HFFc6 (cell line): ENCODE results near the gene GAS2L2. TPM values are rescaled to one million over a fixed set of nuclear protein-coding genes. Genes with fewer than 3 reads are reported as not detected.

ENCODE experiments used
- DNase-seq: peaks from one replicate; pipeline ENCODE4 v3.0.0-alpha.2; 2018
- H3K27ac Mint-ChIP-seq: 2 replicates; pipeline ENCODE4 v1.8.0; 2020; ENCODE audit warnings: mild to moderate bottlenecking, mixed read lengths
- H3K27me3 Mint-ChIP-seq: 2 replicates; pipeline ENCODE4 v1.8.0; 2021; ENCODE audit warnings: mild to moderate bottlenecking, moderate library complexity, mixed read lengths; ENCODE audit not compliant: insufficient read depth
- H3K36me3 Mint-ChIP-seq: 2 replicates; pipeline ENCODE4 v1.8.0; 2021; ENCODE audit warnings: low read depth, mixed read lengths
- H3K4me1 Mint-ChIP-seq: 2 replicates; pipeline ENCODE4 v1.8.0; 2020; ENCODE audit warnings: low read depth, mixed read lengths
- H3K4me3 Mint-ChIP-seq: 2 replicates; pipeline ENCODE4 v1.8.0; 2020; ENCODE audit warnings: mild to moderate bottlenecking, moderate library complexity, mixed read lengths
- H3K9me3 Mint-ChIP-seq: 2 replicates; pipeline ENCODE4 v1.8.0; 2020; ENCODE audit warnings: mild to moderate bottlenecking, mixed read lengths
- long read RNA-seq: library from polyadenylated mRNA; unstranded; transcript quantifications from one replicate; pipeline ENCODE4 v2.0.0, GENCODE V29; 2019
- total RNA-seq, 6 experiments: library from RNA; stranded (reverse); fragmentation: NEBNext Ultra II Directional; extraction: Animal tissue kit (Norgen Biotek cat#: 25700); gene quantifications; 2 replicates in 1 of 6; 3 replicates in 5 of 6; pipeline ENCODE4 v1.2.3, GENCODE V29; 2021
- TF ChIP-seq, protein P1 (sequence below): fragments of 200-600 bp; sonication (generic); IDR thresholded peaks from 2 replicates; pipeline ENCODE4 v1.5.0; 2021; ENCODE audit warnings: antibody characterized with exemption, mild to moderate bottlenecking

The GAS2L2 gene
- not detected for total RNA-seq
- long read RNA-seq, result 0 reads

DNA sequence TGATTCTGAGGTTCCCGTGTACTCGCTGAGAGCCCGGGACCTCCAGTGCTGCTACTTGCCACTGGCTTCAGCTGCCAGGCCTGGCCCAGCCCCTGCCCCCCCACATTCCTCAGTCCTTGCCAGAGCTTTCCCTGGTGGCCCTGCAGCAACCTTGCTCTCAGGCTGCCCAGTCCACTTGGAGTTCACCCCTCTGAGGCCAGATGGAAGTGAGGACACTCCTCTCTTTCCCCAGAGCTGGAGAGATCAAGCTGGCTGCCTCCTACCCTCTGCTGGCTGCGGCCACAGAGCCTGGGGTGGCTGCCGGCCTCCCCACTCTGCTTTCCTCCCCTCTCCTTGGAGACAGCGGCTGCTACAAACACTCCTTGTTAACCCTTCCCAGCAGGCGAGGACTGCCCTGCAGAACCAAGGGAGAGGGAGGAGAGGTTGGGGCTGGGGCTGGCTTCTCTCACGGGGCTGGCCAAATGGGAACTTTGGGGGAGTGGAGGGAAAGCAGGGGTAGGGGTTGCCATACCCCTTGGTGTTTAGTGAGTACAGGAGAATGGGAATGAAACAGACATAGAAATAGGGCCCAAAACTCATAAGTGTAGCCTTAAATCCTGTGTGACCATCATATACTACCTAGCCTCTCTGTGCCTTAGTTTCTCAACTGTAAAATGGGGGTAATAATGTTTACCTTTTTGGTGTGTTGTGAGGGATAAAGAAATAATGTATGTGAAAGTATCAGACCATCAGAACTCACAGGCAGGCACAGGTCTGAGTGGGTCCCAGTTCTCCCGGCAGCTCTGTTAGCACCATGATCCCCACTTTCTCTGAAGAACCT lies at the start of gene GAS2L2:
Gene GAS2L2 (minus strand): TSS at position 295 of the 820 bp plus-strand sequence. CDS start 389 bp downstream, outside the sequence.
- Mint-ChIP-seq H3K27me3 (peaks cover 30% of the 10 kb centered on the region), H3K36me3 (no peaks in the 10 kb centered on the region), H3K4me3 (no peak within 1 kb of the TSS), H3K4me1 (peaks cover 12% of the 10 kb centered on the region), H3K9me3 (no peaks in the 10 kb centered on the region), H3K27ac (no peak within 1 kb of the TSS)
- TF ChIP-seq, protein P1, sequence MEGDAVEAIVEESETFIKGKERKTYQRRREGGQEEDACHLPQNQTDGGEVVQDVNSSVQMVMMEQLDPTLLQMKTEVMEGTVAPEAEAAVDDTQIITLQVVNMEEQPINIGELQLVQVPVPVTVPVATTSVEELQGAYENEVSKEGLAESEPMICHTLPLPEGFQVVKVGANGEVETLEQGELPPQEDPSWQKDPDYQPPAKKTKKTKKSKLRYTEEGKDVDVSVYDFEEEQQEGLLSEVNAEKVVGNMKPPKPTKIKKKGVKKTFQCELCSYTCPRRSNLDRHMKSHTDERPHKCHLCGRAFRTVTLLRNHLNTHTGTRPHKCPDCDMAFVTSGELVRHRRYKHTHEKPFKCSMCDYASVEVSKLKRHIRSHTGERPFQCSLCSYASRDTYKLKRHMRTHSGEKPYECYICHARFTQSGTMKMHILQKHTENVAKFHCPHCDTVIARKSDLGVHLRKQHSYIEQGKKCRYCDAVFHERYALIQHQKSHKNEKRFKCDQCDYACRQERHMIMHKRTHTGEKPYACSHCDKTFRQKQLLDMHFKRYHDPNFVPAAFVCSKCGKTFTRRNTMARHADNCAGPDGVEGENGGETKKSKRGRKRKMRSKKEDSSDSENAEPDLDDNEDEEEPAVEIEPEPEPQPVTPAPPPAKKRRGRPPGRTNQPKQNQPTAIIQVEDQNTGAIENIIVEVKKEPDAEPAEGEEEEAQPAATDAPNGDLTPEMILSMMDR, result no peak
- DNase-seq, result no peak

DNA sequence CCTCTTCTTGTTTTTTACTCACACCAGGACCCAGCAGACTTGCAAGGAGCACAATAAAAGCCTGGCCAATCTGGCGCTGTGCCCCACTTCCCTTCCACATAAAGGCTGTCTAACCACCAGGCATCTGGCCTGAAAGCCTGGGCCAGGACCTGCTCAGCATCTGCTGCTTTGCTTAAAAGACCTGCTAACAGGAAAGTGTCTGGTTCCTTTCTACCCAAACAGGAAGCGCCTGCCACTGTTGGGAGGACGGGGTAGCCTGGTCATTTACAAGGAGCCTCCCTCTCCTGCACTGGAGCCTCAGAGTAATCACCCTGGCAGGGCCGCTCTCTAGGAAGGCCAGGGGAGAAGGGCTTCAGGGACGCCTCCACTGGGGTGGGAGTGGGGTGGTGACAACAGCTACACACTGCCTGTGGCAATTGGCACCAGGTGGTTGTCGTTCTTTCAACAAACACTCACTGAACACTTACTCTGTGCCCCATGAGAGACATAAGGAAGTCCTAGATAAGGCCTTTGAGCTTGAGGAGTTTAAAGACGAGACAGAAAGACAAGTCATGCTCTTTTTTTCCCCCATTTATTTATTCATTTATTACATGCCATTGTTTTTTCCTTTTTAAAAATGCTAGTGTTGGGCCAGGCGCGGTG lies 48.7 kb upstream of the GAS2L2 start:
- TF ChIP-seq, protein P1, result no peak
- H3K4me1 Mint-ChIP-seq, result peaks cover 21% of the 10 kb centered on the region
- H3K36me3 Mint-ChIP-seq, result no peaks in the 10 kb centered on the region
- H3K4me3 Mint-ChIP-seq, result no peak overlapping the region
- H3K27me3 Mint-ChIP-seq, result peaks cover 29% of the 10 kb centered on the region
- DNase-seq, result no peak
- H3K27ac Mint-ChIP-seq, result no peak overlapping the region
- H3K9me3 Mint-ChIP-seq, result no peaks in the 10 kb centered on the region

DNA sequence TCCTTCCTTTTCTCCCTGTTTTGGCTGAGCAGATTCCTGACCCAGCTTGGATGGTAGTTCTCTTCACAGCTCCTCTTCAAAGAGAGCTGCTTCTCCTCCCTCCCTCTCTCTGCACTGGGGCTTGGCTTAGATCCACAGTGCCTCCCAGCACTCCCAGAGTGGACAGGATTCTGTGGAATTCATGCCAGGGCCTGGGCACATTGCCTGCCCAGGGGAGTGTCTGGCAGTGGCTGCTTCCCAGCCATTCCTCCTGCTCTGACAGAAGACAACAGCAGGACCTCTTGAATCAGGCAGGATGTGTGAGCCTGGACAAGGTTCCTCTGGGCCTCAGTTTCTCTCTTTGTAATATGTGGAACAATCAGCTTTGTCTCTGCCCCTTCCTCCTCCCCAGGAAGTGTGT lies 46.9 kb upstream of the GAS2L2 start:
- TF ChIP-seq, protein P1, result no peak
- Mint-ChIP-seq H3K27me3 (peaks cover 29% of the 10 kb centered on the region), H3K4me3 (no peak overlapping the region), H3K4me1 (peaks cover 23% of the 10 kb centered on the region), H3K27ac (no peak overlapping the region), H3K9me3 (no peaks in the 10 kb centered on the region), H3K36me3 (no peaks in the 10 kb centered on the region)
- DNase-seq, result peak; percentile 68

DNA sequence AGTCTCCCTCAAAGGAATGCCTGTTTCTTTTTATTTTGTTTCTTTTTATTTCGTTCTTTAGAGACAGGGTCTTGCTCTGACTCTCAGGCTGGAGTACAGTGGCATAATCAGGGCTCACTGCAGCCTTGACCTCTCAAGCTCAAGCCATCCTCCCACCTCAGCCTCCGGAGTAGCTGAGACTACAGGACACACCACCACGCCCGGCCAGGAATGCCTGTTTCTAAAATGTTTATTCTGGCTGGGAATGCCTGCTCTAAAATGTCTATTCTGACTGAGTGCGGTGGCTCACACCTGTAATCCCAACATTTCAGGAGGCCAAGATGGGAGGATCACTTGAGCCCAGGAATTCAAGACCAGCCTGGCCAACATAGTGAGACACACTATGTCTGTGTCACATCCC lies 44.9 kb upstream of the GAS2L2 start:
- peaks cover 23% of the 10 kb centered on the region for H3K4me1 Mint-ChIP-seq
- H3K4me3 Mint-ChIP-seq, result no peak overlapping the region
- DNase-seq, result no peak
- TF ChIP-seq, protein P1, result no peak
- H3K27ac Mint-ChIP-seq, result no peak overlapping the region
- H3K27me3 Mint-ChIP-seq, result peaks cover 46% of the 10 kb centered on the region
- no peaks in the 10 kb centered on the region for H3K36me3 Mint-ChIP-seq
- H3K9me3 Mint-ChIP-seq, result no peaks in the 10 kb centered on the region

DNA sequence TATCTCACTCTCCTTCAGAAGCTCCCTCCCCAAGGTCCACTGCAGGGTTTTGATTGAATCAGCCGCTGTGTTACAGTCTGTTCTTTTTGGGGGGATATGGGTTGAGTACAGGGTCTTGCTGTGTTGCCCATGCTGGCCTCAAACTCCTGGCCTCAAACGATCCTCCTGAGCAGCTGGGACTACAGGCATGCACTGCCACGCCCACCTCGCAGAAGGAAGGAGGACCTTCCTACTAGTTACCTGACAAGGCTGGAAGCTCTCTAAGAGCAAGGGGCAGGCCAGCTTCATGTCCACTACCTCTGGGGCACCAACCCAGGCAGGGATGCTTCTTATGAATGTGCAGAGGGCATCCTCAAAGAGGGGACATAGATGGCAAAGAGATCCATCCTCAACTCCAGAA lies 44.3 kb upstream of the GAS2L2 start:
- H3K4me3 Mint-ChIP-seq, result no peak overlapping the region
- no peaks in the 10 kb centered on the region for H3K9me3 Mint-ChIP-seq
- DNase-seq, result no peak
- TF ChIP-seq, protein P1, result no peak
- no peaks in the 10 kb centered on the region for H3K36me3 Mint-ChIP-seq
- H3K27ac Mint-ChIP-seq, result no peak overlapping the region
- peaks cover 46% of the 10 kb centered on the region for H3K27me3 Mint-ChIP-seq
- peaks cover 23% of the 10 kb centered on the region for H3K4me1 Mint-ChIP-seq
